H9 (cell line): ENCODE results near the gene MUC5B. TPM values are rescaled to one million over a fixed set of nuclear protein-coding genes. Genes with fewer than 3 reads are reported as not detected.

ENCODE experiments used
- DNase-seq: peaks from one replicate; pipeline ENCODE4 v3.0.0-alpha.2; 2017
- H2AFZ ChIP-seq: one replicate; pipeline ENCODE4 v1.6.1; 2013; ENCODE audit warnings: mild to moderate bottlenecking, low read length, control low read depth, moderate library complexity
- H2AK5ac ChIP-seq: 2 replicates; pipeline ENCODE4 v1.6.1; 2013; ENCODE audit warnings: low read length, control low read depth, mixed read lengths; ENCODE audit not compliant: insufficient read length
- H2BK120ac ChIP-seq: one replicate; pipeline ENCODE4 v1.6.1; 2013; ENCODE audit warnings: low read depth, mild to moderate bottlenecking, low read length, control low read depth, inconsistent platforms; ENCODE audit not compliant: poor library complexity, severe bottlenecking
- H2BK12ac ChIP-seq: 2 replicates; pipeline ENCODE4 v1.6.1; 2013; ENCODE audit warnings: low read length, control low read depth, mixed read lengths, low read depth; ENCODE audit not compliant: insufficient read length
- H2BK15ac ChIP-seq: 2 replicates; pipeline ENCODE4 v1.6.1; 2013; ENCODE audit warnings: low read depth, low read length, control low read depth
- H2BK20ac ChIP-seq: one replicate; pipeline ENCODE4 v1.6.1; 2013; ENCODE audit warnings: low read depth, mild to moderate bottlenecking, low read length, control low read depth, inconsistent platforms; ENCODE audit not compliant: poor library complexity, severe bottlenecking
- H2BK5ac ChIP-seq: 2 replicates; pipeline ENCODE4 v1.6.1; 2013; ENCODE audit warnings: low read length, control low read depth, mixed read lengths; ENCODE audit not compliant: insufficient read length
- H3K14ac ChIP-seq: 2 replicates; pipeline ENCODE4 v1.6.1; 2013; ENCODE audit warnings: low read length, control low read depth; ENCODE audit not compliant: insufficient read depth
- H3K18ac ChIP-seq: 2 replicates; pipeline ENCODE4 v1.6.1; 2013; ENCODE audit warnings: low read depth, mild to moderate bottlenecking, mixed read lengths, low read length, control low read depth; ENCODE audit not compliant: insufficient read length
- H3K23ac ChIP-seq: 2 replicates; pipeline ENCODE4 v1.6.1; 2013; ENCODE audit warnings: low read length, control low read depth, mixed read lengths, low read depth; ENCODE audit not compliant: insufficient read length
- H3K23me2 ChIP-seq: 2 replicates; pipeline ENCODE4 v1.6.1; 2013; ENCODE audit warnings: low read depth, mild to moderate bottlenecking, mixed read lengths, low read length, control low read depth; ENCODE audit not compliant: insufficient read length, poor library complexity, severe bottlenecking
- H3K27ac ChIP-seq: 2 replicates; pipeline ENCODE4 v1.5.1; 2013; ENCODE audit warnings: low read length, control low read depth, mixed read lengths, low read depth; ENCODE audit not compliant: insufficient read length
- H3K27me3 ChIP-seq: 2 replicates; pipeline ENCODE4 v1.6.1; 2013; ENCODE audit warnings: low read length, control low read depth, inconsistent platforms; ENCODE audit not compliant: insufficient read depth
- H3K4ac ChIP-seq: 2 replicates; pipeline ENCODE4 v1.6.1; 2013; ENCODE audit warnings: low read depth, mild to moderate bottlenecking, control low read depth, inconsistent platforms, low read length, moderate library complexity
- H3K4me1 ChIP-seq: 2 replicates; pipeline ENCODE4 v1.6.1; 2013; ENCODE audit warnings: low read length, control low read depth, inconsistent platforms; ENCODE audit not compliant: insufficient read depth
- H3K4me2 ChIP-seq: 2 replicates; pipeline ENCODE4 v1.6.1; 2013; ENCODE audit warnings: low read length, control low read depth, mixed read lengths; ENCODE audit not compliant: insufficient read length, insufficient read depth
- H3K56ac ChIP-seq: 2 replicates; pipeline ENCODE4 v1.6.1; 2013; ENCODE audit warnings: low read depth, mild to moderate bottlenecking, mixed read lengths, low read length, control low read depth; ENCODE audit not compliant: insufficient read length
- H3K79me1 ChIP-seq: 2 replicates; pipeline ENCODE4 v1.6.1; 2013; ENCODE audit warnings: low read depth, mild to moderate bottlenecking, moderate library complexity, low read length, control low read depth, inconsistent platforms; ENCODE audit not compliant: insufficient read depth, poor library complexity, severe bottlenecking
- H3K79me2 ChIP-seq: 2 replicates; pipeline ENCODE4 v1.6.1; 2013; ENCODE audit warnings: low read length, control low read depth, inconsistent platforms; ENCODE audit not compliant: insufficient read depth
- H3K9ac ChIP-seq: 2 replicates; pipeline ENCODE4 v1.6.1; 2013; ENCODE audit warnings: low read length, control low read depth, mixed read lengths; ENCODE audit not compliant: insufficient read length; ENCODE audit errors: extremely low read depth
- H3K9me3 ChIP-seq: one replicate; pipeline ENCODE4 v1.6.1; 2013; ENCODE audit warnings: low read depth, low read length, inconsistent platforms; ENCODE audit not compliant: control insufficient read depth
- H3T11ph ChIP-seq: one replicate; pipeline ENCODE4 v1.6.1; 2013; ENCODE audit warnings: mild to moderate bottlenecking, low read length, control low read depth, inconsistent platforms
- H4K20me1 ChIP-seq: one replicate; pipeline ENCODE4 v1.6.1; 2013; ENCODE audit not compliant: control insufficient read depth, insufficient read length, insufficient read depth
- H4K5ac ChIP-seq: 2 replicates; pipeline ENCODE4 v1.6.1; 2013; ENCODE audit warnings: low read depth, mild to moderate bottlenecking, mixed read lengths, low read length, control low read depth; ENCODE audit not compliant: insufficient read length
- H4K8ac ChIP-seq: replicated peaks from 2 replicates; pipeline ENCODE4 v1.6.1; 2013; ENCODE audit warnings: low read length, control low read depth, mixed read lengths, low read depth; ENCODE audit not compliant: insufficient read length
- H4K91ac ChIP-seq: 2 replicates; pipeline ENCODE4 v1.6.1; 2013; ENCODE audit warnings: low read depth, mild to moderate bottlenecking, moderate library complexity, mixed read lengths, low read length, control low read depth; ENCODE audit not compliant: insufficient read length
- H3K27ac Mint-ChIP-seq, 3 experiments: 2 replicates in 2 of 3; 3 replicates in 1 of 3; pipeline ENCODE4 v1.8.0; 2020 to 2021; ENCODE audit warnings: mixed read lengths in 3 of 3, mild to moderate bottlenecking in 1 of 3, moderate library complexity in 1 of 3
- H3K27me3 Mint-ChIP-seq: 2 replicates; pipeline ENCODE4 v1.8.0; 2021; ENCODE audit warnings: low read depth, mild to moderate bottlenecking, moderate library complexity, mixed read lengths
- H3K36me3 Mint-ChIP-seq, 3 experiments: 2 replicates in 2 of 3; 3 replicates in 1 of 3; pipeline ENCODE4 v1.8.0; 2020 to 2021; ENCODE audit warnings: low read depth in 3 of 3, mixed read lengths in 3 of 3; ENCODE audit not compliant: insufficient read depth in 1 of 3
- H3K4me1 Mint-ChIP-seq, 2 experiments: 2 replicates each; pipeline ENCODE4 v1.8.0; 2020; ENCODE audit warnings: mixed read lengths in 2 of 2
- H3K4me3 Mint-ChIP-seq, 2 experiments: 2 replicates in 1 of 2; 3 replicates in 1 of 2; pipeline ENCODE4 v1.8.0; 2020 to 2021; ENCODE audit warnings: mild to moderate bottlenecking in 2 of 2, mixed read lengths in 2 of 2, moderate library complexity in 1 of 2
- H3K9me3 Mint-ChIP-seq, 2 experiments: 2 replicates in 1 of 2; 3 replicates in 1 of 2; pipeline ENCODE4 v1.8.0; 2020; ENCODE audit warnings: mild to moderate bottlenecking in 2 of 2, mixed read lengths in 2 of 2, moderate library complexity in 1 of 2
- WGBS: extraction: QIAGEN DNeasy Blood & Tissue Kit; methylation state at CpG from one replicate; pipeline ENCODE4 v1.1.7; 2013; ENCODE audit warnings: missing lambda C conversion rate, low lambda C conversion rate, mixed read lengths; ENCODE audit not compliant: insufficient read length; ENCODE audit errors: extremely low coverage; 5-methylcytosine and 5-hydroxymethylcytosine counted together
- total RNA-seq: library from RNA; stranded (reverse); gene quantifications from 2 replicates; pipeline ENCODE4 v1.2.1, GENCODE V29; 2021
- TF ChIP-seq, protein P1 (sequence below): fragments of 200-600 bp; sonication (generic); conservative IDR thresholded peaks from 3 replicates; pipeline ENCODE4 v1.8.0; 2021; ENCODE audit warnings: antibody characterized with exemption, mild to moderate bottlenecking

Gene MUC5B
- total RNA-seq, 1 experiment from 2014 or later, result not detected

DNA sequence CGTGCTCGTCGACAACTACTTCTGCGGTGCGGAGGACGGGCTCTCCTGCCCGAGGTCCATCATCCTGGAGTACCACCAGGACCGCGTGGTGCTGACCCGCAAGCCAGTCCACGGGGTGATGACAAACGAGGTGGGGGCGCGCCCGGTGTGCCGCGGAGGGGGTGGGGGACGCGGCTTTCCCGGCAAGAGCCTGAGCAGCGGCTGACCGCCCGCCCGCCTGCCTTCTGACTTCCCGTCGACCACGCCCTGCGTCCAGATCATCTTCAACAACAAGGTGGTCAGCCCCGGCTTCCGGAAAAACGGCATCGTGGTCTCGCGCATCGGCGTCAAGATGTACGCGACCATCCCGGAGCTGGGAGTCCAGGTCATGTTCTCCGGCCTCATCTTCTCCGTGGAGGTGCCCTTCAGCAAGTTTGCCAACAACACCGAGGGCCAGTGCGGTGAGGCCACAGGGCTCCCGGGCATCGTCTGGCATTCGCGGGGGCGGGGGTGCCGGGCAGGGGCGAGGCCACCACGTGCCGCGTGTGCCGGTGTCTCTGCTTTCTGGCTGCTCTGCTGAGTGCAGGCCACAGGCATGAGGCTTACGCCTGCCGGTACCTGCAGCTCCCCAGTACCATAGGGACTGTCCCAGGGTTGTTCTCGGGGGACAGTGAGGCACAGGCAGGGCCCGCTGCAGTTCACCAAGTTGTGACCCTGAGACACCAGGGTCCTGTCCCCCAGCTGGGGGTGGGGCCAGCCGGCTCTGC is 28.5 kb upstream of the MUC5B start:
- H3K4me2 ChIP-seq, result no peak overlapping the region
- H4K20me1 ChIP-seq, result no peaks in the 10 kb centered on the region
- no peak overlapping the region for H3K56ac ChIP-seq
- no peak overlapping the region for H3K27ac ChIP-seq
- no peak overlapping the region for H3T11ph ChIP-seq
- no peak overlapping the region for H2BK120ac ChIP-seq
- Mint-ChIP-seq H3K36me3 (no peaks in the 10 kb centered on the region; a peak in 1 of 7 replicates), H3K4me3 (no peak overlapping the region), H3K27ac (no peak overlapping the region), H3K9me3 (peaks cover 5 to 8% of the 10 kb centered on the region in 2 experiments), H3K27me3 (peaks cover 4% of the 10 kb centered on the region), H3K4me1 (no peaks in the 10 kb centered on the region)
- no peak for DNase-seq
- no peaks in the 10 kb centered on the region for H3K4me1 ChIP-seq
- no peak overlapping the region for H3K18ac ChIP-seq
- H3K23me2 ChIP-seq, result no peaks in the 10 kb centered on the region
- no peak overlapping the region; the same call in 1 of the 2 replicates for H3K14ac ChIP-seq
- no peak overlapping the region for H2BK20ac ChIP-seq
- H3K79me1 ChIP-seq, result no peaks in the 10 kb centered on the region
- H2AK5ac ChIP-seq, result no peak overlapping the region
- no peaks in the 10 kb centered on the region for H3K79me2 ChIP-seq
- no peak overlapping the region for H2BK15ac ChIP-seq
- H3K4ac ChIP-seq, result no peak overlapping the region
- no peak overlapping the region for H3K9ac ChIP-seq
- no peak overlapping the region for H3K23ac ChIP-seq
- no peaks in the 10 kb centered on the region for H3K9me3 ChIP-seq
- H4K91ac ChIP-seq, result no peak overlapping the region
- WGBS, result no CpG with 5 or more reads among the region's 59 CpGs
- H4K8ac ChIP-seq, result no peak overlapping the region
- H2BK12ac ChIP-seq, result no peak overlapping the region
- H2BK5ac ChIP-seq, result no peak overlapping the region
- no peak overlapping the region for H2AFZ ChIP-seq
- no peak overlapping the region for H4K5ac ChIP-seq
- H3K27me3 ChIP-seq, result no peaks in the 10 kb centered on the region
- TF ChIP-seq, protein P1, sequence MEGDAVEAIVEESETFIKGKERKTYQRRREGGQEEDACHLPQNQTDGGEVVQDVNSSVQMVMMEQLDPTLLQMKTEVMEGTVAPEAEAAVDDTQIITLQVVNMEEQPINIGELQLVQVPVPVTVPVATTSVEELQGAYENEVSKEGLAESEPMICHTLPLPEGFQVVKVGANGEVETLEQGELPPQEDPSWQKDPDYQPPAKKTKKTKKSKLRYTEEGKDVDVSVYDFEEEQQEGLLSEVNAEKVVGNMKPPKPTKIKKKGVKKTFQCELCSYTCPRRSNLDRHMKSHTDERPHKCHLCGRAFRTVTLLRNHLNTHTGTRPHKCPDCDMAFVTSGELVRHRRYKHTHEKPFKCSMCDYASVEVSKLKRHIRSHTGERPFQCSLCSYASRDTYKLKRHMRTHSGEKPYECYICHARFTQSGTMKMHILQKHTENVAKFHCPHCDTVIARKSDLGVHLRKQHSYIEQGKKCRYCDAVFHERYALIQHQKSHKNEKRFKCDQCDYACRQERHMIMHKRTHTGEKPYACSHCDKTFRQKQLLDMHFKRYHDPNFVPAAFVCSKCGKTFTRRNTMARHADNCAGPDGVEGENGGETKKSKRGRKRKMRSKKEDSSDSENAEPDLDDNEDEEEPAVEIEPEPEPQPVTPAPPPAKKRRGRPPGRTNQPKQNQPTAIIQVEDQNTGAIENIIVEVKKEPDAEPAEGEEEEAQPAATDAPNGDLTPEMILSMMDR, result no peak
